ENCODE measurements around the gene ECHDC3. TPM values are rescaled to one million over a fixed set of nuclear protein-coding genes. Genes with fewer than 3 reads are reported as not detected.

ECHDC3 gene
- total and polyA plus RNA-seq, 2 of the 13 experiments (the other 11 are each of a cell fraction or from before 2014, with no cell fraction given), result not detected

DNA sequence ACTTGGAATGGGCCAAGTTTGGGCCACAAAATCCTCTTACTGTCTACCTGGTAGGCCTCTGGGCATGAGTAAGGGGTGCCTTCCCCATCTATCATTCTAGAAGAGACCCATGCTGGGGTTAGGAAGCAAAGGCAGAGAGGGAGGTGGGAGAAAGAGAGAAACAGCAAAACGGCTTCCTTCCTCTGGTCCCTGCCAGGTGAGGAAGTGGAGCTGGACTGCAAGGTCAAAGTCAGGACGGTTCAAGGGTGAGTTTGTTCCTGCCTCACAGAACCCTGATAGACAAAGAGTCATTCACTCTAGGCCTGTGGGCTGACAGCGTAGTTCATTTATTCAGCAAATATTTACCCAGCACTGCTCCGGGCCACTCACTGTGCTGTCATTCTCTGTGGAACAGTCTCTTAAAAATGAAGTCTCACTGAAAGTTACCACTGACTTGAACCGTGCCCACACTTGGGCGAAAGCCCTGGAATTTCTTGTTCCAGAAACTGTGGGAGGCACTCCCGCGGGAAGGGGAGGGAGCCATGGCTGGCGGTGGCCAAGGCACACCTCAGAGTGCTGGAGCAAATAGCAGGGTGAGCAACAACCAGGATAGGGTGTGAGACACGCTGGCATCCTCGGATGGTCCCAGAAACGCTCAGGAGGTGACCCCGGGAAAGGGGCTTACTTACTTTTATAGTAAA lies 26.2 kb upstream of the ECHDC3 start (continued):
- no peak for TF ChIP-seq ZNF576 (CRISPR knock-in tag; IDR thresholded peaks at IDR 0.05)
- no peak for TF ChIP-seq CHD4 (IDR thresholded peaks at IDR 0.05; ENCODE audit: borderline replicate concordance, low read length)
- no peak for TF ChIP-seq KMT2B (CRISPR knock-in tag; IDR thresholded peaks at IDR 0.05)
- no peak for TF ChIP-seq ZNF639 (CRISPR knock-in tag; conservative IDR thresholded peaks at IDR 0.05)
- TF ChIP-seq SRSF9 (IDR thresholded peaks at IDR 0.05; ENCODE audit: borderline replicate concordance, insufficient read depth, low read depth, low read length, poor library complexity, severe bottlenecking), result no peak
- TF ChIP-seq, protein P1, sequence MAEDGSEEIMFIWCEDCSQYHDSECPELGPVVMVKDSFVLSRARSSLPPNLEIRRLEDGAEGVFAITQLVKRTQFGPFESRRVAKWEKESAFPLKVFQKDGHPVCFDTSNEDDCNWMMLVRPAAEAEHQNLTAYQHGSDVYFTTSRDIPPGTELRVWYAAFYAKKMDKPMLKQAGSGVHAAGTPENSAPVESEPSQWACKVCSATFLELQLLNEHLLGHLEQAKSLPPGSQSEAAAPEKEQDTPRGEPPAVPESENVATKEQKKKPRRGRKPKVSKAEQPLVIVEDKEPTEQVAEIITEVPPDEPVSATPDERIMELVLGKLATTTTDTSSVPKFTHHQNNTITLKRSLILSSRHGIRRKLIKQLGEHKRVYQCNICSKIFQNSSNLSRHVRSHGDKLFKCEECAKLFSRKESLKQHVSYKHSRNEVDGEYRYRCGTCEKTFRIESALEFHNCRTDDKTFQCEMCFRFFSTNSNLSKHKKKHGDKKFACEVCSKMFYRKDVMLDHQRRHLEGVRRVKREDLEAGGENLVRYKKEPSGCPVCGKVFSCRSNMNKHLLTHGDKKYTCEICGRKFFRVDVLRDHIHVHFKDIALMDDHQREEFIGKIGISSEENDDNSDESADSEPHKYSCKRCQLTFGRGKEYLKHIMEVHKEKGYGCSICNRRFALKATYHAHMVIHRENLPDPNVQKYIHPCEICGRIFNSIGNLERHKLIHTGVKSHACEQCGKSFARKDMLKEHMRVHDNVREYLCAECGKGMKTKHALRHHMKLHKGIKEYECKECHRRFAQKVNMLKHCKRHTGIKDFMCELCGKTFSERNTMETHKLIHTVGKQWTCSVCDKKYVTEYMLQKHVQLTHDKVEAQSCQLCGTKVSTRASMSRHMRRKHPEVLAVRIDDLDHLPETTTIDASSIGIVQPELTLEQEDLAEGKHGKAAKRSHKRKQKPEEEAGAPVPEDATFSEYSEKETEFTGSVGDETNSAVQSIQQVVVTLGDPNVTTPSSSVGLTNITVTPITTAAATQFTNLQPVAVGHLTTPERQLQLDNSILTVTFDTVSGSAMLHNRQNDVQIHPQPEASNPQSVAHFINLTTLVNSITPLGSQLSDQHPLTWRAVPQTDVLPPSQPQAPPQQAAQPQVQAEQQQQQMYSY (CRISPR knock-in tag; IDR thresholded peaks at IDR 0.05), result no peak
- TF ChIP-seq HMG20B (CRISPR knock-in tag; conservative IDR thresholded peaks at IDR 0.05), result peak; percentile 59; the same call in 1 of the 2 replicates
- no peak for TF ChIP-seq KLF13 (CRISPR knock-in tag; IDR thresholded peaks at IDR 0.05)
- TF ChIP-seq, protein P2, sequence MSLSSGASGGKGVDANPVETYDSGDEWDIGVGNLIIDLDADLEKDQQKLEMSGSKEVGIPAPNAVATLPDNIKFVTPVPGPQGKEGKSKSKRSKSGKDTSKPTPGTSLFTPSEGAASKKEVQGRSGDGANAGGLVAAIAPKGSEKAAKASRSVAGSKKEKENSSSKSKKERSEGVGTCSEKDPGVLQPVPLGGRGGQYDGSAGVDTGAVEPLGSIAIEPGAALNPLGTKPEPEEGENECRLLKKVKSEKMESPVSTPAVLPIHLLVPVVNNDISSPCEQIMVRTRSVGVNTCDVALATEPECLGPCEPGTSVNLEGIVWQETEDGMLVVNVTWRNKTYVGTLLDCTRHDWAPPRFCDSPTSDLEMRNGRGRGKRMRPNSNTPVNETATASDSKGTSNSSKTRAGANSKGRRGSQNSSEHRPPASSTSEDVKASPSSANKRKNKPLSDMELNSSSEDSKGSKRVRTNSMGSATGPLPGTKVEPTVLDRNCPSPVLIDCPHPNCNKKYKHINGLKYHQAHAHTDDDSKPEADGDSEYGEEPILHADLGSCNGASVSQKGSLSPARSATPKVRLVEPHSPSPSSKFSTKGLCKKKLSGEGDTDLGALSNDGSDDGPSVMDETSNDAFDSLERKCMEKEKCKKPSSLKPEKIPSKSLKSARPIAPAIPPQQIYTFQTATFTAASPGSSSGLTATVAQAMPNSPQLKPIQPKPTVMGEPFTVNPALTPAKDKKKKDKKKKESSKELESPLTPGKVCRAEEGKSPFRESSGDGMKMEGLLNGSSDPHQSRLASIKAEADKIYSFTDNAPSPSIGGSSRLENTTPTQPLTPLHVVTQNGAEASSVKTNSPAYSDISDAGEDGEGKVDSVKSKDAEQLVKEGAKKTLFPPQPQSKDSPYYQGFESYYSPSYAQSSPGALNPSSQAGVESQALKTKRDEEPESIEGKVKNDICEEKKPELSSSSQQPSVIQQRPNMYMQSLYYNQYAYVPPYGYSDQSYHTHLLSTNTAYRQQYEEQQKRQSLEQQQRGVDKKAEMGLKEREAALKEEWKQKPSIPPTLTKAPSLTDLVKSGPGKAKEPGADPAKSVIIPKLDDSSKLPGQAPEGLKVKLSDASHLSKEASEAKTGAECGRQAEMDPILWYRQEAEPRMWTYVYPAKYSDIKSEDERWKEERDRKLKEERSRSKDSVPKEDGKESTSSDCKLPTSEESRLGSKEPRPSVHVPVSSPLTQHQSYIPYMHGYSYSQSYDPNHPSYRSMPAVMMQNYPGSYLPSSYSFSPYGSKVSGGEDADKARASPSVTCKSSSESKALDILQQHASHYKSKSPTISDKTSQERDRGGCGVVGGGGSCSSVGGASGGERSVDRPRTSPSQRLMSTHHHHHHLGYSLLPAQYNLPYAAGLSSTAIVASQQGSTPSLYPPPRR (CRISPR knock-in tag; IDR thresholded peaks at IDR 0.05; ENCODE audit: borderline replicate concordance), result peak; percentile 95
- peak; percentile 71; the same call in 1 of the 2 replicates for TF ChIP-seq AKAP8 (CRISPR knock-in tag; IDR thresholded peaks at IDR 0.05)
- TF ChIP-seq ZNF496 (CRISPR knock-in tag; IDR thresholded peaks at IDR 0.05; ENCODE audit: insufficient replicate concordance), result no peak
- peak; percentile 71; the same call in 1 of the 2 replicates for TF ChIP-seq REPIN1 (CRISPR knock-in tag; IDR thresholded peaks at IDR 0.05; ENCODE audit: borderline replicate concordance, low read depth)
- no peak for TF ChIP-seq SETDB1 (CRISPR knock-in tag; IDR thresholded peaks at IDR 0.05; ENCODE audit: borderline replicate concordance)
- TF ChIP-seq, protein P3, sequence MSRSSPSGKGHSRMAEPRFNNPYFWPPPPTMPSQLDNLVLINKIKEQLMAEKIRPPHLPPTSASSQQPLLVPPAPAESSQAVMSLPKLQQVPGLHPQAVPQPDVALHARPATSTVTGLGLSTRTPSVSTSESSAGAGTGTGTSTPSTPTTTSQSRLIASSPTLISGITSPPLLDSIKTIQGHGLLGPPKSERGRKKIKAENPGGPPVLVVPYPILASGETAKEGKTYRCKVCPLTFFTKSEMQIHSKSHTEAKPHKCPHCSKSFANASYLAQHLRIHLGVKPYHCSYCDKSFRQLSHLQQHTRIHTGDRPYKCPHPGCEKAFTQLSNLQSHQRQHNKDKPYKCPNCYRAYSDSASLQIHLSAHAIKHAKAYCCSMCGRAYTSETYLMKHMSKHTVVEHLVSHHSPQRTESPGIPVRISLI (CRISPR knock-in tag; IDR thresholded peaks at IDR 0.05; ENCODE audit: borderline replicate concordance), result peak; percentile 56; the same call in 1 of the 2 replicates
- TF ChIP-seq, protein P4, sequence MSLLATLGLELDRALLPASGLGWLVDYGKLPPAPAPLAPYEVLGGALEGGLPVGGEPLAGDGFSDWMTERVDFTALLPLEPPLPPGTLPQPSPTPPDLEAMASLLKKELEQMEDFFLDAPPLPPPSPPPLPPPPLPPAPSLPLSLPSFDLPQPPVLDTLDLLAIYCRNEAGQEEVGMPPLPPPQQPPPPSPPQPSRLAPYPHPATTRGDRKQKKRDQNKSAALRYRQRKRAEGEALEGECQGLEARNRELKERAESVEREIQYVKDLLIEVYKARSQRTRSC (CRISPR knock-in tag; IDR thresholded peaks at IDR 0.05; ENCODE audit: low read depth), result no peak

All from HepG2 (cell line).